OCI-LY3 (cell line): ENCODE results near the gene NRG3.

Experiments
- H2AFZ ChIP-seq: fragments of 200-600, 300-600 bp; shearing (Covaris generic); 2 replicates; pipeline ENCODE4 v1.6.0; 2014; ENCODE audit warnings: antibody characterized with exemption, low read depth, low read length
- H3K27ac ChIP-seq: fragments of 200-600, 300-600 bp; sonication (generic); 2 replicates; pipeline ENCODE4 v1.5.1; 2014; ENCODE audit warnings: mild to moderate bottlenecking, low read length, moderate library complexity, mixed read lengths
- H3K27me3 ChIP-seq: fragments of 200-600, 300-600 bp; sonication (generic); 2 replicates; pipeline ENCODE4 v1.6.1; 2014; ENCODE audit warnings: low read depth, low read length, mixed read lengths
- H3K36me3 ChIP-seq: fragments of 200-600, 300-600 bp; sonication (generic); replicated peaks from 2 replicates; pipeline ENCODE3; 2014; ENCODE audit warnings: low read depth, low read length, mixed read lengths
- H3K4me1 ChIP-seq: fragments of 300-600, 200-600 bp; sonication (generic); 2 replicates; pipeline ENCODE4 v1.6.1; 2014; ENCODE audit warnings: low read length, mixed read lengths
- H3K4me2 ChIP-seq: fragments of 200-600, 300-600 bp; sonication (generic); 2 replicates; pipeline ENCODE4 v1.6.1; 2014; ENCODE audit warnings: low read length, mixed read lengths
- H3K4me3 ChIP-seq: fragments of 300-600, 200-600 bp; sonication (generic); 2 replicates; pipeline ENCODE4 v1.5.1; 2014; ENCODE audit warnings: antibody characterized with exemption, mild to moderate bottlenecking, low read length, moderate library complexity
- H3K79me2 ChIP-seq: fragments of 300-600, 200-600 bp; shearing (Covaris generic); 2 replicates; pipeline ENCODE4 v1.6.1; 2014; ENCODE audit warnings: mild to moderate bottlenecking, low read length, mixed read lengths
- H3K9ac ChIP-seq: fragments of 300-600, 200-600 bp; shearing (Covaris generic); 2 replicates; pipeline ENCODE4 v1.6.0; 2014; ENCODE audit warnings: mild to moderate bottlenecking, low read length, moderate library complexity
- H3K9me3 ChIP-seq: fragments of 200-600, 300-600 bp; shearing (Covaris generic); 2 replicates; pipeline ENCODE4 v1.6.1; 2014; ENCODE audit warnings: low read length, mixed read lengths; ENCODE audit not compliant: insufficient read depth
- H4K20me1 ChIP-seq: fragments of 200-600, 300-600 bp; sonication (generic); 2 replicates; pipeline ENCODE4 v1.6.1; 2016; ENCODE audit warnings: low read length, mixed read lengths; ENCODE audit not compliant: insufficient read depth
- CTCF ChIP-seq: fragments of 200-600, 300-600 bp; sonication (generic); IDR thresholded peaks from 2 replicates; pipeline ENCODE4 v1.5.1; 2014; ENCODE audit warnings: antibody characterized with exemption, low read length, low read depth
- EZH2phosphoT487 ChIP-seq: fragments of 200-600 bp; shearing (Covaris generic); IDR thresholded peaks from 2 replicates; pipeline ENCODE4 v1.6.1; 2018; ENCODE audit warnings: antibody characterized with exemption, mixed run types, low read depth

The NRG3 gene

DNA sequence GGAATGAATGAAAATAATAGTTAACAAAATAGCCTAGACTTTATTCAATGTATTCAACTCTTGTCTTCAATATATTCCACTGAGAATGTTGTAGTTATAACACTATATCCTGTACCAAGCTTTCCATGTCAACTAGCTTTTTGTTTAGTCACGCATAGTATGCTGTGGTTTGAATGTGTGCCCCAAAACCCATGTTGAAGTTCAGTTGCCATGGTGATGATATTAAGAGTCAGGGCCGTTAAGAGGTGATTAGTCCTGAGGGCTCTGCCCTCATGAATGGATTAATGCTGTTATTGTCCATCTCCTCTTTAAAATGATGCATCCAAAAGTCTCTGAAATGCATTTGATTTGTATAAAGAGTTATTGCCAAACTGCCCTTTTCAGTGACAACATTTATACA lies 887.6 kb downstream of the NRG3 start:
- no peaks in the 10 kb centered on the region for H3K4me1 ChIP-seq

GRCh38 chr10:82768040-82768439 lies 893.0 kb downstream of the NRG3 start:
- Histone ChIP-seq H3K27me3 (no peaks in the 10 kb centered on the region), H4K20me1 (no peaks in the 10 kb centered on the region), H3K9me3 (no peaks in the 10 kb centered on the region), H3K9ac (no peak overlapping the region), H2AFZ (no peak overlapping the region), H3K4me1 (peaks cover 8% of the 10 kb centered on the region), H3K27ac (no peak overlapping the region), H3K4me2 (peak overlapping the region; percentile 28), H3K36me3 (no peaks in the 10 kb centered on the region), H3K4me3 (no peak overlapping the region), H3K79me2 (no peaks in the 10 kb centered on the region)
- no peak for TF ChIP-seq EZH2phosphoT487
- no peak for TF ChIP-seq CTCF

More for the DNA sequence above, 887.6 kb downstream of the NRG3 start:
- no peak for TF ChIP-seq EZH2phosphoT487
- no peak for TF ChIP-seq CTCF
- no peak overlapping the region for H3K9ac ChIP-seq
- H3K79me2 ChIP-seq: no peaks in the 10 kb centered on the region
- no peak overlapping the region for H3K4me3 ChIP-seq
- no peaks in the 10 kb centered on the region for H3K27me3 ChIP-seq
- H2AFZ ChIP-seq: no peak overlapping the region
- no peaks in the 10 kb centered on the region for H4K20me1 ChIP-seq
- no peaks in the 10 kb centered on the region for H3K9me3 ChIP-seq
- H3K27ac ChIP-seq: no peak overlapping the region
- H3K36me3 ChIP-seq: no peaks in the 10 kb centered on the region
- H3K4me2 ChIP-seq: no peak overlapping the region

DNA sequence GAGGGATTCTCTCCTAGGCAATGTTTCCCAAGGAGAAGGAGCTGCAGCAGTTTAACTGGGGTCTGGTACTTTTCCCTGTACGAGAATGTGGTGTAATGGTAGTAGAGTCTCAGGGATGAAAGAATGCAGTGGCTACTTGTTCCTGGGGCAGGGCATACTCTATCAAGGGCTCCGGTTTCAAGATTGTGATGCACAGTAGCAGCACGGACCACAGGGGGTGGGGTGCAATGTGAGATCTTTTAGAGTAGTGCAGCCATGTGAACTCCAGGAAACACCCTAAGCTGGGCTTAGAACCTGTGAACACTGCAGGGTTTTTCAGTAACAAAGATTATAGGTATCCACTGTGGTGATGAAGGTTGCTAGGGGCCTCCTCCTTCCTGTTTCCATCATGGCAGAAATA lies 903.9 kb downstream of the NRG3 start:
- no peak overlapping the region for H2AFZ ChIP-seq
- H4K20me1 ChIP-seq: no peaks in the 10 kb centered on the region
- TF ChIP-seq CTCF (no peak), EZH2phosphoT487 (no peak)
- H3K4me2 ChIP-seq: no peak overlapping the region
- H3K36me3 ChIP-seq: no peaks in the 10 kb centered on the region
- H3K9me3 ChIP-seq: no peaks in the 10 kb centered on the region
- no peaks in the 10 kb centered on the region for H3K4me1 ChIP-seq
- H3K9ac ChIP-seq: no peak overlapping the region
- H3K79me2 ChIP-seq: no peaks in the 10 kb centered on the region
- no peak overlapping the region for H3K27ac ChIP-seq
- H3K4me3 ChIP-seq: no peak overlapping the region
- H3K27me3 ChIP-seq: no peaks in the 10 kb centered on the region

DNA sequence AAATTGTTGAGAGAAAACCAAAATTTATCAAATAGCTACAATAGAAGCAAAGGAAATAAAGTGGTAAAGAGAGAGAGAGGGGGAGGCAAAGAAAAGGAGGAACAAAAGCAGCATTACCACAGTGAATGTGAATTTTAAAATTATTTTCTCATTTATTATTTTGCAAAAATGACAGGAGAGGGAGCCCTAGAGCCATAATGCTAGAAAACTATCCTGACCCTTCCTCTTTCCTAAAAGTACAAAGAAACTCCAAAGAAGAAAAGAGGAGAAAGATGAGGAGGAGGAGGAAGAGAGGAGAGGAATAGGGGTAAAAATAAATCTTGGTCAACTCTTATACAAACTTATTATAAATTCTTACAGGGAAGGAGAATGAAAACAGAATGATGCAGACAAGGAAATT lies 921.5 kb downstream of the NRG3 start:
- no peaks in the 10 kb centered on the region for H3K4me1 ChIP-seq
- H3K27me3 ChIP-seq: no peaks in the 10 kb centered on the region
- H3K27ac ChIP-seq: no peak overlapping the region
- TF ChIP-seq EZH2phosphoT487 (no peak), CTCF (peak; percentile 49)
- H3K36me3 ChIP-seq: no peaks in the 10 kb centered on the region
- H3K4me3 ChIP-seq: no peak overlapping the region
- H3K4me2 ChIP-seq: no peak overlapping the region
- no peak overlapping the region for H3K9ac ChIP-seq
- no peaks in the 10 kb centered on the region for H3K79me2 ChIP-seq
- no peak overlapping the region for H2AFZ ChIP-seq
- H3K9me3 ChIP-seq: no peaks in the 10 kb centered on the region
- no peaks in the 10 kb centered on the region for H4K20me1 ChIP-seq
